Progenitor cell of endocrine pancreas (in vitro differentiated cells): ENCODE data around the gene NCOA1. TPM values are rescaled to one million over a fixed set of nuclear protein-coding genes. Genes with fewer than 3 reads are reported as not detected.
"Not testable (repeated sequence)": the region's sequence is repeated elsewhere in the genome, so short reads cannot be mapped to it uniquely, and the experiment has no call there.

Experiments used
- DNase-seq: peaks from one replicate; pipeline ENCODE4 v3.0.0; 2021; ENCODE audit warnings: low spot score; ENCODE audit not compliant: unreplicated experiment
- H3K27ac Mint-ChIP-seq: 2 replicates; pipeline ENCODE4 v1.8.0; 2021; ENCODE audit warnings: mild to moderate bottlenecking, moderate library complexity, mixed read lengths
- H3K27me3 Mint-ChIP-seq: 2 replicates; pipeline ENCODE4 v1.8.0; 2021; ENCODE audit warnings: mixed read lengths
- H3K36me3 Mint-ChIP-seq: 2 replicates; pipeline ENCODE4 v1.8.0; 2022; ENCODE audit warnings: mixed read lengths; ENCODE audit not compliant: insufficient read depth
- H3K4me1 Mint-ChIP-seq: 2 replicates; pipeline ENCODE4 v1.8.0; 2021; ENCODE audit warnings: low read depth, mixed read lengths
- H3K4me3 Mint-ChIP-seq: 2 replicates; pipeline ENCODE4 v1.8.0; 2021; ENCODE audit warnings: low read depth, mild to moderate bottlenecking, moderate library complexity, mixed read lengths
- H3K9me3 Mint-ChIP-seq: 2 replicates; pipeline ENCODE4 v1.8.0; 2021; ENCODE audit warnings: low read depth, mixed read lengths
- CTCF ChIP-seq: fragments of 200-600 bp; sonication (generic); IDR thresholded peaks from one replicate; pipeline ENCODE4 v1.5.0; 2021; ENCODE audit warnings: antibody characterized with exemption, mild to moderate bottlenecking; ENCODE audit not compliant: unreplicated experiment
- total RNA-seq: library from RNA; stranded (reverse); gene quantifications from 2 replicates; pipeline ENCODE4 v1.2.1, GENCODE V29; 2021

Gene NCOA1
- total RNA-seq, 1 donor from 2014 or later = 32.3 TPM

DNA sequence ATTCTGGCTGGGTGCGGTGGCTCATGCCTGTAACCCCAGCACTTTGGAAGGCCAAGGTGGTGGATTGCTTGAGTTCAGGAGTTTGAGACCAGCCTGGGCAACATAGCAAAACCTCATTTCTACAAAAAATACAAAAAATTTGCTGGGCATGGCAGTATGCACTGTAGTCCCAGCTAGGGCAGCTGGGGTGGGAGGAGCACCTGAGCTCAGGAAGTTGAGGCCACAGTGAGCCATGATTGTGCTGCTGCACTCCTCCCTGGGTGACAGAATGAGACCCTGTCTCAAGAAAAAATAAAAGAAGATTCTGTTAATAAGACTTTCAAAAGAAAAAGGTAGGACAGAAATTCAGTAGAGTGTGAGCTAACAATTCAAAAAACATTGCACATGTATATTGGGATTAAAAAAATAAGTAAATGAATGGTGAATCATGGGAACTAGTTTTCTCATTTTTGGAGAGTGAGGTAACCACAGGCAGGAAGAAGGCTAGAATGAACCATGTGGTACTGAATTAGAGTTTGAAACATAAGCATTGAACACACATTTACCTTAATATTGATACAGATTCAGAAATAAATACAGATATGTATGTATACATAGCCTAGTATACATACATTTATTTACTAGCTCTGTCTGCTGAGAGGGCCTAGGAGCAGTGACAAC, 53.5 kb downstream of the NCOA1 start:
- no peak overlapping the region for H3K27ac Mint-ChIP-seq
- H3K36me3 Mint-ChIP-seq = peaks cover 36% of the 10 kb centered on the region
- TF ChIP-seq CTCF = no peak
- peaks cover 47% of the 10 kb centered on the region for H3K9me3 Mint-ChIP-seq
- H3K4me1 Mint-ChIP-seq = no peaks in the 10 kb centered on the region
- H3K27me3 Mint-ChIP-seq = no peaks in the 10 kb centered on the region
- DNase-seq = no peak
- H3K4me3 Mint-ChIP-seq = no peak overlapping the region

- Mint-ChIP-seq H3K27ac (no peak overlapping the region), H3K9me3 (peaks cover 43% of the 10 kb centered on the region), H3K4me1 (no peaks in the 10 kb centered on the region), H3K36me3 (peaks cover 38% of the 10 kb centered on the region), H3K4me3 (no peak overlapping the region), H3K27me3 (no peaks in the 10 kb centered on the region)
- DNase-seq = no peak
- no peak for TF ChIP-seq CTCF
Observed at GRCh38 chr2:24546669-24547068, 55.6 kb downstream of the NCOA1 start.

DNA sequence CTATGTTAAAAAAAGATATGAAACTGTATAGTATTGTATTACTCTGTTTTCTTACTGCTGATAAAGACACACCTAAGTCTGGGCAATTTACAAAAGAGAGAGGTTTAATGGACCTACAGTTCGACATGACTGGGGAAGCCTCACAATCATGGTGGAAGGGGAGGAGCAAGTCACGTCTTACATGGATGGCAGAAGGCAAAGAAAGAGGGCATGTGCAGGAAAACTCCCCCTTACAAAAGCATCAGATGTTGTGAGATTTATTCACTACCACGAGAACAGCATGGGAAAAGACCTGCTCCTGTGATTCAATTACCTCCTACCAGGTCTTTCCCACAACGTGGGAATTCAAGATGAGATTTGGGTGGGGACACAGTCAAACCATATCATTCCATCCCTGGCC, 57.0 kb downstream of the NCOA1 start:
- Mint-ChIP-seq H3K9me3 (peaks cover 37% of the 10 kb centered on the region), H3K4me1 (no peaks in the 10 kb centered on the region), H3K36me3 (peaks cover 33% of the 10 kb centered on the region), H3K4me3 (no peak overlapping the region), H3K27ac (no peak overlapping the region), H3K27me3 (no peaks in the 10 kb centered on the region)
- no peak for DNase-seq
- TF ChIP-seq CTCF = no peak

DNA sequence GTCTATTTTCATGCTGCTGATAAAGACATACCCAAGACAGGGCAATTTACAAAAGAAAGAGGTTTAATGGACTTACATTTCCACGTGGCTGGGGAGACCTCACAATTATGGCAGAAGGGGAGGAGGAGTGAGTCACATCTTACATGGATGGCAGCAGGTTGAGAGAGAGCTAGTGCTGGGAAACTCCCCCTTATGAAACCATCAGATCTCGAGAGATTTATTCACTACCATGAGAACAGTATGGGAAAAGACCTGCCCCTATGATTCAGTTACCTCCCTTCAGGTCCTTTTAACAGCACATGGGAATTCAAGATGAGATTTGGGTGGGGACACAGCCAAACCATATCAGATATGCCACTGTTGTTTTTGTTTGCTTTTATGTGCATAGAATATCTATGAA, 59.2 kb downstream of the NCOA1 start:
- Mint-ChIP-seq H3K36me3 (peaks cover 30% of the 10 kb centered on the region), H3K9me3 (peaks cover 21% of the 10 kb centered on the region)
- not testable (repeated sequence) for H3K4me3 Mint-ChIP-seq, DNase-seq, H3K27ac Mint-ChIP-seq, H3K4me1 Mint-ChIP-seq, H3K27me3 Mint-ChIP-seq

GRCh38 chr2:24551016-24551415, 60.0 kb downstream of the NCOA1 start:
- no peak for DNase-seq
- Mint-ChIP-seq H3K27me3 (no peaks in the 10 kb centered on the region), H3K27ac (no peak overlapping the region), H3K4me1 (no peaks in the 10 kb centered on the region), H3K4me3 (no peak overlapping the region), H3K9me3 (peaks cover 28% of the 10 kb centered on the region), H3K36me3 (peaks cover 36% of the 10 kb centered on the region)
- TF ChIP-seq CTCF = no peak

- no peak for TF ChIP-seq CTCF
- H3K27me3 Mint-ChIP-seq = no peaks in the 10 kb centered on the region
- H3K9me3 Mint-ChIP-seq = peaks cover 27% of the 10 kb centered on the region
- DNase-seq = no peak
- peaks cover 37% of the 10 kb centered on the region for H3K36me3 Mint-ChIP-seq
- H3K4me1 Mint-ChIP-seq = no peaks in the 10 kb centered on the region
- no peak overlapping the region for H3K27ac Mint-ChIP-seq
- H3K4me3 Mint-ChIP-seq = no peak overlapping the region
Observed at GRCh38 chr2:24552836-24553235, 61.8 kb downstream of the NCOA1 start.
